Measurements from ENCODE around the gene CDCA4.
"Not testable (repeated sequence)": the region's sequence is repeated elsewhere in the genome, so short reads cannot be mapped to it uniquely, and the experiment has no call there.

Gene CDCA4

DNA sequence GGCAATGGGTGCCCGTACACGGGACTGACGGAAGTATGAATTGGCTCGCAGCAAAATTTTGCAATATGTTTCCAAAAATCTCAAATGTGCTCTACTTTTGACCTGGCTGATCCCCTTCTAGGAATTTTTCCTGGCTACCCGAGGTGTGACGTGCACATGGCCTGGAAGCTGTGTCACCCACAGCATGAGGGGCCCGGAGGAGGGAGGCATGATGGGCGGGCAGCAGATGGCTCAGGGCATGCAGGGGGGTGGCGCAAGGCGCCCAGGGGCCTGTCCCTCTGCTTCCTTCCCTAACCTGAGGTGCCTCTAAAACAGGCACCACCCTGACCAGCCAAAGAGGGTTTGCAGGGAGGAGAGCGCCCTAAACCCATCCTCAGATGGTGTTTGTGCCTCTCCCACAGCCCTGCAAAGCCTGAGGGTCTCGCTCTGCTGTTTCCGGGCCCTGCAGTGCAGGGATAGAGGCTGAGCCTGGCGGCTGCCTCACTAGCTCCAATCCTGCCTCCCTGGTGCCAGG, 37.7 kb upstream of the CDCA4 start:
- DNase-seq (ENCODE audit: low spot score), result no peak

DNA sequence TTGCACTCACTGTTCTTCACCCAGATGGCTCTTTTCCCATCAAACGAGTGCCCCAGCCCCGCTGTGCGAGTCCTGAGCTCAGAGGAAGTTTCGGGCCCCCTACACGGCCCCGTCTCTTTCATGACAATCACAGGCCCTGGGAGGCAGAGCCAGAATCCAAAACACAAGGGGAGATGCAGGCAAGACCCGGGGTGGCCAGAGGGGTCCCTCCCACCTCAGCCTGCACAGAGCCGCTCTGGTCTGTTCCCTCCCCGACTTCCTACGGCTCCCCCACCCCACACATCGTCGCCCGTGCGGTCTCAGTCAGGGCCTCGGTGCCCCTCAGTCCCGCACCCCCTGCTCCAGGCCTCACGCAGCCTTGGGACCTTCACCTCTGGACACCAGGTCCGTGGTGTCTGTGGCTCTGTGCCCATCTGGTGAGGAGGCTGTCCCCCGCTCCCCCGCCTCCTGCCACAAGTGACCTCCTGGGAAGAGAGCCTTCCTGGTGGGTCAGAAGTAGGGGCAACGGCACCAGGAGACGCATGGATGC, 35.5 kb upstream of the CDCA4 start:
- DNase-seq (ENCODE audit: low spot score), result no peak

DNA sequence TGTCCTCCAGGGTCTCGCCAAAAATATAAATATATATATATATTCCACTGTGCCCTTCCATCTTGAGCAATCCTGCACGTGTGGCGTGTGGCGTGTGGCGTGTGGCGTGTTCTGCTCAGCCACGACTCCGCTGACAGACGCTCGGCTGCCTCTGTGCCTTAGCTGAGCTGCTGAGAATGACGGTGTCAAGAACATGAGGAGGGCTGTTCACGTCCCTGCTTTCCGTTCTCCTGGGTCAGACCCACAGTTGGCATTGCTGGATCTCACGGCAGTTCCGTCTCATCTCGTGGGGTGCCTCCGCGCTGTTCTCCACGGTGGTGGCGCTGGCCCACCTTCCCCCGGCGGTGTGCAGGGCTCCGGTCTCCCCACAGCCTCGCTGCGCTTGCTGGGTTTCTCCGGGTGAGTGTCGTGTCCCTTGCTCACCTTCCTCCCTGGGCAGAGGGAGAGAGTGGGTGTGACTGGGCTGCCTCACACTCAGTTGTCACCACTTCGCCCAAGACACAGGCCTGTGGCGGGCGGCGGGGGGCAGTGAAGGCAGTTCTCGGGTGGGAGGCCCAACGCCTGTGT, 34.9 kb upstream of the CDCA4 start:
- DNase-seq (ENCODE audit: low spot score), result no peak

DNA sequence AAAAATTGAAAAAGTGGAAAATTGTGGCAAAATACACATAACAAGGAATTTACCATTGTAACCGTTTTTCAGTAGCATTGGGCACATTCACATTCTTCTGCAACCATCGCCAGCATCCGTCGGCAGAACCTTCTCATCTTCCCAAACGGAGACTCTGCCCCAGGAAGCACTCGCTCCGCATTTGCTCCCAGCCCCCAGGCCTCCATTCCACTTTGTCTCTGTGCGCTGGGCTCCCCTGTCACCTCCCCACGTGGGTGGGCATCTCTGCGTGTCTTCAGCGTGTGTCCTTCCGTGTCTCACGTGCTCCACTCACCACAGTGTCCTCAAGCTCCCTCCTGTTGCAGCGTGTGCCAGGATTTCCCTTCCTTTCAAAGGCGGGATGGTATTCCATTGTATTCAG, 34.5 kb upstream of the CDCA4 start:
- DNase-seq (ENCODE audit: low spot score), result no peak

DNA sequence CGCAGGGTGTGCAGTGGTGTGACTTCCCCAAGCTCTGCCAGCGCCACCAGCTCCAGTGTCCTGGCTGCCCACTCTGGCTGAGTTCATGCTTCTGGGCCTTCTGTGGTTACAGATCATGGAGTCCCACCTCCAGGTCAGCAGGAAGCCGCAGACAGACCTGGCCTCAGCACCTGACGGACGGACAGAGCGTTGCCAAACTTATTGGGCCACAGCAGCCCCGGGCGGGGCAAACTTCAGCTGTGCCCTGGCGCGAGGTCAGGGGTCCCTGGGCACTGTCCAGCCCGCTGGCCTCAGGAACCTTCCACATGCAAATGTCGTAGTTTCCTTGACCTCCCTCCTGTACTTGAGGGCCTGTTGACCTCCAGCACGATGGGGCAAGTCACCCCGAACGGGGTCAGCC, 33.1 kb upstream of the CDCA4 start:
- DNase-seq (ENCODE audit: low spot score), result no peak

DNA sequence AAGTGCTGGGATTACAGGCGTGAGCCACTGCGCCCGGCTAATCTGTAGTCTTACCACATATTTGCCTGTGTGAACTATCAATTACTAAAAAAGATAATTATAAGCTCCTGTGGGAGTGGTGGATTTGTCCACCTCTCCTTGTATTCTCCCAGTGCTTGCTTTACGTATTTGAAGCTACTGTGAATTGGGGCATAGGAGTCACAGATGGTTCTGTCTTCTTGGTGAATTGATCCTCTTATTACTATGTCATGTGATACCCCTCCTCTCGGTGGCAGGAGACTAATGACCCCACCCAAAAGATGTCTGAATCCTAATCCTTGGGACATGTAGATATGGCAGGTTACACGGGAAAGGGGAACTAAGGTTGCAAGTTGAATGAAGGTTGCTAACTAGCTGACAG, 32.5 kb upstream of the CDCA4 start:
- DNase-seq (ENCODE audit: low spot score), result no peak

DNA sequence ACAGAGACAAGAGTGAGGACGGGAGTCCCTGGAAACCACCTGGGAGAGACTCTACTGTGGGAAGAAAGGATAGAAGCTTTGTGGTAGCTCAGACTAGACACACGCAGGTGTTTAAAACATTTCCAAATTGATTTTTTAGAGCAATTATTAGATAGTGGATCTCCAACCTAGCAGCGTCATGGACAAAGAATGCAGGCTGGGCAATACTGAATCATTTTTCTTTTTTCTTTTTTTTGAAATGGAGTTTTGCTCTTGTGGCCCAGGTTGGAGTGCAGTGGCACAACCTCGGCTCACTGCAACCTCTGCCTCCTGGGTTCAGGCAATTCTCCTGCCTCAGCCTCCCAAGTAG, 31.2 kb upstream of the CDCA4 start:
- DNase-seq (ENCODE audit: low spot score), result no peak

DNA sequence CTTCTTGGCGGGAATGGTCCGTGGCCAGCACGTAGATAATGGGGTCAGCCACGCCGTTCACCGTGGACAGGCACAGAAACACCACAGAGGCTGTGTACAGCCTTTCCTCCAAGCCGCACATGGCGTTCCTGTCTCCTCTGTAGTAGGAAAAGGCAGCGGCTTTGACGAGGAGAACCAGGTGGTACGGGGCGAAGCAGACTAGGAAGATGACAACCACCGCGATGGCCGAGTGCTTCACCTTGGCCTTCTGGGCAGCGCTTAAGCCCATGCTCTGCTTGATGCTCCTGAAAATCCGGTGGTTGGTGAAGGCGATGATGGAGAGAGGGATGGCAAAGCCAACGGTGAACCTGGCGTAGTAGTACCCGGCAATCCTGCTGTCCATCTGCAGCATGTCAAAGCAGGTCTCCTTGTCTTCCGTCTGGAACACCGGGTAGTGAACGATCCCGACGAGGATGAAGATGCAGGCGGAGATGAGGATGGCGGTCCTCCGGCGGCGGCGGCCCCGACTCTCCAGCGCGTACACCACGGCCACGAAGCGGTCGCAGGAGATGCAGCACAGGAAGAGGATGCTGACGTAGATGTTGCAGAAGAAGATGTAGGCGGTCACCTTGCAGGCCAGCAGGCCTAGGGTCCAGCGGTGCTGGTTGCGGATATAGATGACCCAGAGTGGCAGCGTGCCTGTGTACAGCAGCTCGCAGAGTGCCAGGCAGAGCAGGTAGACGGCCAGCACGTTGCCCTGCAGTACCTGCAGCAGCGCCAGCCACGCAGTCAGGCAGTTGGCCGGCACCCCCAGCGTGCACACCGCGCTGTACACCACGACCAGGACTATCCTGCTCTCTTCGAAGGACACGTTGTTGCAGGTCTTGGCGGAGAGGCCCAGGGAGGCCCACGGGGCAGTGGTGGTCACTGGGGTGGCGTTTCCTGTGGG, 30.6 kb upstream of the CDCA4 start:
- no peak for DNase-seq (ENCODE audit: low spot score)

DNA sequence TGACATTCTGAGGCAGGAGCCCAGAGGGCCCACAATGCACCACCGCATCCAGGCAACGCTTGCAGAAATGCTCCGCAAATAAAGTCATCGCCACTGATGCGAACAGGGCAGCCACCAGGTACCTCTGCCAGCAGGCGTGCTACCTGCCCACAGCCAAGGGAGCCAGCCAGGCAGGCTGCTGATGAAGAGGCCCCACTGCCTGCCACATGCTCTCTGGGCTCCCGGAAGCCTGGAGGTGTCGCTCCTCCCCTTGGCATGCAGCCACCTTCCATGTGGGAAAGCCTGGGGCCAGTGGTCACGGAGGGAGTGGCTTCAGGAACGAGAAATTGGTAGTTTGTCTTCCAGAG, 29.6 kb upstream of the CDCA4 start:
- DNase-seq (ENCODE audit: low spot score), result peak; percentile 53

DNA sequence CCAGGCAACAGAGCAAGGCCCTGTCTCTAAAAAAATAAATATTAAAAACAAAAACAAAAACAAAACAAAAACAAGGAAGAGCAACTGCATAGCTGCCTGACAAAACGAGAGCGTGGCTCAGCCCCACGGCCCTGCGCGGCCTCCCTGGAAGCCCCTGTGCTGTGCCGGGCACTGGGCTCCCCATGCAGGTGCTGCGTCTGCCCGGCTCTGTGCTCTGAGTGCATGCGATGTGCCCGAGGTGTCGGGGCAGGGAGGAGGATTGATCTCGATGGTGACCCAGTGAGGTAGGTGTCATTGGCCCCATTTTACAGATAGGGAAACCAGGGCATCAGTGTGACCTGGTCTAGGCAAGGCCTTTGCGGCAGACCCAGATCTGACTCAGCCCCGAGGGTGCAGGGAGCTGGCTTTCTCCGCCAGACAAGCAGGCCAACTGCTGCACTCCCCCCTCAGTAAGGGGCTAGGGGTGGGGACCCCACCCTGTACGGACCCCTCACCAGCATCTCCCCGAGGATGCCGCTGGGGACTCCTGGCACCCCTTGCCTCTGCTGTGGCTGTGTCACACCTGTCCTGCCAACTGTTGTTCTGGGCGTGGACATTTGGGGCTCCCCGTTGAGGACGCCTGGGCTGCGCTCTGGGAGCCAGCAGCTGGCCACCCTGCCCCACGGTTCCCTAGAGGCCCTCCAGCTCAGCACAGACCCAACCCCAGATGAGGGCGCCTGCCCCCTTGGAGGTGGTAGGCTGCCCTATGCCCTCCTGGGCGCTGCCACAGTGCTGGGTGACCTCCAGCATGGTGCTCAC, 29.1 kb upstream of the CDCA4 start:
- DNase-seq (ENCODE audit: low spot score), result no peak

DNA sequence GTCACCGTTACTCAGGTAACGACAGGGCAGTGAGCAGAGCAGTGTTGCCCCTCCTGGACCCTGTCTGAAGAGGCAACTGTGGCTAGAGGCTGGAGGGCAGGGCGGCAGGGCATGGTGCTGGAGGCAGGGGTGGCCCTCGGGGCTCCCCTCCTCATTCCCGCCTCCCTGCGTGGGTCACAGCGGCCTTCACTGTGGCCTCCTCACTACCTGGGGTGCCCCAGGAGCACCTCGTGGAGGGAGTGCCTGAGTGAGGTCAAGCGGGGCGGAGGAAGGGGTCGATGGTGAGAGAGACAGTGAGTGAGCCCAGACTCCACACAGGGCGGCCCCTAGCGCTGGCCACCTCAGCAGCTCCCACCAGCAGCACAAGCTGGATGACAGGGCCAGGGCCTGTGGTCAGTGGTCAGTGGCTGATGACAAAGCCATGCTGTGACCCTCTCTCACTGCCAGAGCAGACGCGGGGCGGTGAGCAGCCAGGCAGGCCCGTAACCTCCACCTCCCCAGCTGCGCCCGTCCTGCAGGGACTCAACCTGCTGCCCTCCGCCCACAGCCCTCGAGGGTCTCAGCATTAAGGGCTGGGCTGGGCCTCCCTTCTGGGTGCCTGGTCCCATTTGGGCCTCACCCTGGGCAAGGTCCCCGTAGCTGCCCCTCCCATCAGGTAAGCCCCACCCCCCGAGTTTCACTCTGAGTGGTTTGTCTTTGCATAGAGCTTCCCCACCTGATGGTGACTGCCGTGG, 26.6 kb upstream of the CDCA4 start:
- no peak for DNase-seq (ENCODE audit: low spot score)

DNA sequence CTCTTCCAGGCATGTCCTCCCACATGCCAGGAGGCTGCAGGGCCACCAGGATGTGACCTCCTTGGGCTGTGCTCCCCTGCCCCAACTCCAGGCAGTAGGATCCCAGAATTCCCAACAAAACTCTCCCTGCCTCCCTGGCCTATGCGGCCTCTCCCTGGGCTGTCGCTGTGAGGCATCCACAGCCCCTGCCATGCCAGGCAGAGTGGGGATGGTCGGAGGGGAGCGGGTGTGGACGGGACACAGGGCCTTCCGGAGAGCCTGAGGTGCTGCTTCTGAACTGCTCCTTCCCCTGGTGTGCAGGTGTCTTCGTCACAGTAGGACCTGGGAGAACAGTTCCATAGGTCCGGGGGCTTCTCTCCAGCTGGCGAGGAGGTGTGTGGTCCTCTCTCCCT, 26.0 kb upstream of the CDCA4 start:
- DNase-seq (ENCODE audit: low spot score), result no peak

DNA sequence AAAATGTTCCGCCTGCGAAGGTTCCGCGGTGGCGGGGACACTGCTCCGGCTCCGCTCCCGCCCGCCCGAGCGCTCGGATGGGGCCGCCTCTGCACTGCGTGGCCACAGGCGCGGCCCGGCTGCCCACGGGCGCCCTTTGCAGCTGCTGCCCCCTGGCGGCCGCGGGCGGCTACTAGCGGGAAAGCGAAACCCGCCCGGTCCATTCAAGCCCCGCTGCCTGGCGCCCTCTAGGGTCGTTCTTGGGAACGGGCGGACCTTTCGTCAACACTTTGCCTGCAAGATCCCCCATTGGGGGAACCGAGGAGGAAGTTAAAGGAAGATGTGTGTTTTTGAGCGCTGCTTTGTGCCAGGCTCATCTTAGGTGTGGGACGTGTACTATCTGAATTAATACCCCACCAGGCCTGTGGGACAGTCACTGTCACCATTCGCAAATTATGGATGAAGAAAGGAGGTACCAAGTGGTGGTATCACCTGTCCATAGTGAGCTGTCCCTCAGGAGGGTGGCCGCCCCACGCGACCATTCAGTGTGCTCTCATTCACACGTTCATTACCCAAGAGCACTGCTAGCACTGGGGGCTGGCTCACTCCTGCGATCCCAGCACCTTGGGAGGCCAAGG, 24.9 kb upstream of the CDCA4 start:
- DNase-seq (ENCODE audit: low spot score), result peak; percentile 93

DNA sequence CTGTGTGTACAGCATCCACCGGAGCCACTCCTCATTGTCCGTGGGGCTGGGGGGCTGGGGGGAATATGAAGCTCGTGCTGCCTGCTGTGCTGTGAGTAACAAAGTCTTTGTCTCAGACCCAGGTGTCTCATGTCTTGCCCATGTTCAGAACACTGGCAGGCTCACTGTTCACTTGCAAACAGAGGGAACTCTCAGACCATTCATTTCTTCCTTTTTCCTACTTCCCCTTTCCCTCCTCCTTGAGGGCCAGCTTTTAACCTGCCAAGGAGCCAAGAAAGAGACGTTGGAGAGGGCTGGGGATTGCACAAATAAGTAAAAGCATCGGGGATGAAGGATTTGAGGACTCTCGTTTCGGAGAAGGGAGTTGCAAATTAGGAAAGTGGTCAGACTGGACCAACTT, 22.8 kb upstream of the CDCA4 start:
- DNase-seq (ENCODE audit: low spot score), result no peak

DNA sequence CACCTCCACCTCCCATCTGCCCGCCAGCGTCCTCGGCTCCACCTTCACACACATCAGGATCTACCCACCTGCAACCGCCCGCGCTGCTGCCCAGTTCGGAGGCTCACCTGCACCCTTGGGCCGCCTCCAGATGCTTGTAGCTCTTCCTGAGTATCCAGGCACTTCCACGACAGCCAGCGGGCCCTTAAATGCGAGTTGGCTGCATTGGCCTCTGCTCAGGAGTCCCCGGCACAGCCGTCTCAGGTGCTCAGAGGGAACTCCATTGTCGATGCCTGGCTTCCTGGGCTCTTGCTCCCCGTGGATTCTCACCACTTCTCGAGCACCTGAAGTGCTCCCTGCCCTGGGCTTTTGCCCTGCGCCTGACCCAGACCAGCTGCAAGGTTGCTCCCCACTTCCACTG, 21.9 kb upstream of the CDCA4 start:
- no peak for DNase-seq (ENCODE audit: low spot score)

DNA sequence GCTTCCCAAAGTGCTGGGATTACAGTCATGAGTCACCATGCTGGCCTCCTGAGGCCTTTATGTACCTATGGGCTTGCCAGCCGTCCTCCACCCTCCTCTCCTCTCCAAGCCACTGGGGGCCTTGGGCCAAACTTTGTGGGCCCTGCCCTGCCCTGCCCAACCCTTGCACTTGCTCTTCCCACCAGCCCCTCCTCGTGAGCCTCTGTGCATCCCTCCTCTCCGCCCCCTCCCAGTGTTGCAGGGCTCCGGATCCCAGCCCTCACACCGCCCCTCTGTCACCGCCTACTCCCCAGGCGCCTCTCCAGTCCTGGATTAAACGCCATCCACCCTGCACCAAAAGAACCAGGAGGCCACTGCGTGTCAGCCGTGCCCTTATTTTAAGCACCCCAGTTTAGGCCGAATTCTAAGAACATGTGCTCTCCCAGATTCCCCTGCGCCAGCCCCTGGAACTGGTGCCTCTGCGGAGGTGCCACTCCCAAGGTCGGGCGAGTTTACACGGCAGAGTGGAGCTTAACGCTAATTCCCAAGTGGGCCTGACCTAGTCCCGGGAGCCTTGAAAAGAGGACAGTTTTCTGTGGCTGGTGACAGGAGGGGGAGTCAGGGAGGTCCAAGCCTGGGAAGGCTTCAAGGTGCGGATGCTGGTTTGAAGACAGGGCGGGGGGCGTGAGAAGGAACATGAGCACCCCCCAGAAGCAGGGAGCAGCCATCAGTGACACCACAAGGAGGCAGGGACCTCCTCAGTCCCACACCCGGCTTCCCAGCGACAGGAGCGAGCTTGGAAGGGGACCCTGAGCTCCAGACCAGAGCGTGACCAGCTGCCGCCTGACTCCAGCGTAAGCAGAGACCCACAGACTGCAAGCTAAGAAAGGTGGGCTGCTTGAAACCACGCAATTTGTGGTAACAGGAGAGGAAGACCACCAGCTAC, 21.2 kb upstream of the CDCA4 start:
- DNase-seq (ENCODE audit: low spot score), result no peak

DNA sequence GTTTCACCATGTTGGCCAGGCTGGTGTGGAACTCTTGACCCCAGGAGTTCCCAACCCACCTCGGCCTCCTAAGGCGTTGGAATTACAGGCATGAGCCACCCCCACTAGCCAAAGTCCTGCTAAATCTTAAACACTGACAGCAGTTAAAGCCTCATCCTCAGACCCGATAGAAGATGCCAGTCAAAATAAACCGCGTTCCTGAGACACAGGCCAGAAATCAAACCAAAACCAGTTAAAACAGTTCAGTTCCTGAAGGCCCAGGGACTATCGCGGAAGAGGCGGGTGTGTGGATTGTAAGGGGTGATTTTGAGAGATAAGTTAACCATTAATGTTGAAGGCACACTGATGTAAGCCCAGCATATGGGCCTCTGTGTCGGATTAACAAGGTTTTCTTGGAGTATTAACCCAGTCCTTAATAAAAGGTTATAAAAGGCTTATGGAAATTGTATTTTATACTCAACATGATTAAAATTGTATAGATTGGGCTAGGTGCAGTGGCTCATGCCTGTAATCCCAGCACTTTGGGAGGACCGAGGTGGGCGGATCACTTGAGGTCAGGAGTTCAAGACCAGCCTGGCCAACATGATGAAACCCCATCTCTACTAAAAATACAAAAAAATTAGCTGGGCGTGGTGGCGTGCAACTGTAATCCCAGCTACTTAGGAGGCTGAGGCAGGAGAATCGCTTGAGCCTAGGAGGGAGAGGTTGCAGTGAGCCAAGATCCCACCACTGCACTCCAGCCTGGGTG, 18.7 kb upstream of the CDCA4 start:
- no peak for DNase-seq (ENCODE audit: low spot score)

DNA sequence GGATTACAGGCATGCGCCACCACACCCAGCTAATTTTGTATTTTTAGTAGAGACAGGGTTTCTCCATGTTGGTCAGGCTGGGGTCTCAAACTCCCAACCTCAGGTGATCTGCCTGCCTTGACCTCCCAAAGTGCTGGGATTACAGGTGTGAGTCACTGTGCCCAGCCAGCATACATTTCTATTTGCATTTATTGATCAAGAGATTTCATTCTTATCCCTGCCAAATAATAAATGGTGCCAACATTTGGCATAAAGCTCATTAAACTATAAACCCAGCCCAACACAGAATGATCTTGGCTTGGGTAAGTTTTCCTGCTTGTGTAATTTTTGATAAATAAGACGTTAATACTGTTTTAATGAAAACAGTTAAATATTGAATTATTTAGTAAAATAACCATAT, 14.7 kb upstream of the CDCA4 start:
- DNase-seq (ENCODE audit: low spot score), result not testable (repeated sequence)

DNA sequence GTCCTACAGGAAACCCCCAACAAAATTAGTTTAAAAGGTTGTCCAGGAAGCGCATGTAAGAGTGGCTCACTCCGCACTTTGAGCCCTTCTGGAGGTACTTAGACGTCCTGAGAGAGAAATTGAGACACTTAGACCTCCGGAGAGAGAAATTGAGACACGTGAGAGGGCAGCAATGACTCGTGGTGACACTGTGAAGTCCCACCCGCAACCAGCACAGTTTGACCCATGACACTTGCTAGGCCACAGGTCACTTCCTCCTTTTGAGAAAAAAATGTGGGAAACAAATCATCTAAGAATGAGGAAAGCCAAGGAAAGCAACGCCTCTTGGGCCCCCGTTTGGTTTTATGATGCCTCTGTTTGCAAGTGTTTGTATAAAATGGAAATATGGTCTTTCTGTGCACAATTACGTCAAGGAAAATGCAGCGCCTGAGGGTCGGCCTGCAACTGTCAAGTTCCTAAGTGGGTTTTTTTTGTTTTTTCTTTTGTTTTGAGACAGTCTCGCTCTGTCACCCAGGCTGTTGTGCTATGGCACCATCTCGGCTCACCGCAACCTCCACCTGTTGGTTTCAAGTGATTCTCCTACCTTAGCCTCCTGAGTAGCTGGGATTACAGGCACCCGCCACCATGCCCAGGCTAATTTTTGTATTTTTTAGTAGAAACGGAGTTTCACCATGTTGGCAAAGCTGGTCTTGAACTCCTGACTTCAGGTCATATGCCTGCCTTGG, 13.6 kb upstream of the CDCA4 start:
- no peak for DNase-seq (ENCODE audit: low spot score)
